Coronary artery (tissue), 2 donors: Measurements from ENCODE around the gene N4BP2L1.

Source experiments
- DNase-seq: peaks from one replicate; pipeline ENCODE4 v3.0.0-alpha.2; 2017; ENCODE audit warnings: low spot score
- H3K27ac ChIP-seq, 2 donors: fragments of 200-600 bp; sonication (generic); one replicate each; pipeline ENCODE4 v1.5.1; 2016 to 2019
- H3K4me3 ChIP-seq: fragments of 200-600 bp; sonication (generic); 2 replicates; pipeline ENCODE4 v1.5.1; 2016; ENCODE audit warnings: mild to moderate bottlenecking, moderate library complexity
- TF ChIP-seq, protein P1 (sequence below): fragments of 200-600 bp; sonication (generic); IDR thresholded peaks from one replicate; pipeline ENCODE4 v1.5.1; 2019; ENCODE audit warnings: antibody characterized with exemption

The N4BP2L1 gene

DNA sequence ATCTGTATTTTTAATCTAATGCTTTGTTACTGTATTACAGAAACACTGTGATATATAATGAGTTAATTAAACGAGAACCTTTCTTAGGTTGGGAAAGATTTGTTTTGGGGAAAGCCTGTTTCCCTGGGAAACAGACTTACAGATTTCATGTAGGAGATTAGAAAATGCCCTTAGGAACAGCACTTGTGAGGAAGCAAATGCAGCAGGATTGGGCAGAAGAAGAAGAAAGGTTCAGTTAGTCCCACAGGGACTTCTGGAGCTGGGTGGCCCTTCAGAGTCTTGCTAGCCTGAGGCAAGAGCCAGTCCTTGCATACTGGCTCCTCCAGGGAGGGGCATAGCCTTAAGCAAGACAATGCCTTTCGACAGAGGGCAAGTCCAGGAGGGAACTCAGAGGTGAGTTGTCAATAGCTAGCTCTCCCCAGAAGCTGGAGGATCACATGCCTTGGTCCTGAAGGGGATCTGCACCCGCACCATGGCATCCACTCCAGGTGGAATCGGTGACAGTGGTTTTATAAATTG, 36.8 kb downstream of the N4BP2L1 start:
- no peak for DNase-seq
- Histone ChIP-seq H3K27ac (no peak overlapping the region), H3K4me3 (no peak overlapping the region)
- TF ChIP-seq, protein P1, sequence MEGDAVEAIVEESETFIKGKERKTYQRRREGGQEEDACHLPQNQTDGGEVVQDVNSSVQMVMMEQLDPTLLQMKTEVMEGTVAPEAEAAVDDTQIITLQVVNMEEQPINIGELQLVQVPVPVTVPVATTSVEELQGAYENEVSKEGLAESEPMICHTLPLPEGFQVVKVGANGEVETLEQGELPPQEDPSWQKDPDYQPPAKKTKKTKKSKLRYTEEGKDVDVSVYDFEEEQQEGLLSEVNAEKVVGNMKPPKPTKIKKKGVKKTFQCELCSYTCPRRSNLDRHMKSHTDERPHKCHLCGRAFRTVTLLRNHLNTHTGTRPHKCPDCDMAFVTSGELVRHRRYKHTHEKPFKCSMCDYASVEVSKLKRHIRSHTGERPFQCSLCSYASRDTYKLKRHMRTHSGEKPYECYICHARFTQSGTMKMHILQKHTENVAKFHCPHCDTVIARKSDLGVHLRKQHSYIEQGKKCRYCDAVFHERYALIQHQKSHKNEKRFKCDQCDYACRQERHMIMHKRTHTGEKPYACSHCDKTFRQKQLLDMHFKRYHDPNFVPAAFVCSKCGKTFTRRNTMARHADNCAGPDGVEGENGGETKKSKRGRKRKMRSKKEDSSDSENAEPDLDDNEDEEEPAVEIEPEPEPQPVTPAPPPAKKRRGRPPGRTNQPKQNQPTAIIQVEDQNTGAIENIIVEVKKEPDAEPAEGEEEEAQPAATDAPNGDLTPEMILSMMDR, result no peak

DNA sequence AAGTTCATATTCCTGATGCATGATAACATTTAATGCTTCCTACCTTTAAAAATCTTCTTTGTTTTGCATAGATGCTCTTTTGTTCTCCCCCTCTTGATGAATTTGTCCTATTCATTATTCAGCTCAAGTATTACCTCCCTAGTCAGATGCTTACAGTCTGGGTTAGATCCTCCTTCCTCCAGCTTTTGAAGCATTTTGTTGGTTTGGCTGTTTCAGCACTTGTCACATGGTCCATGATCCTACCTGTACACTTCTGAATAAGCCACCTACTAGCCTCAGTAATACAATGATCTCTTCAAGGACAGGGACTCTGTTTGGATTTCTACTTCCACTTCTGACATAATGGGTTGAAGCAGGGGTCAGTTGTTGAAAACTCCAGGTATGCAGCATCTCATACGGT, 37.4 kb downstream of the N4BP2L1 start:
- TF ChIP-seq, protein P1, result no peak
- H3K27ac ChIP-seq, result no peak overlapping the region
- DNase-seq, result no peak
- H3K4me3 ChIP-seq, result no peak overlapping the region

DNA sequence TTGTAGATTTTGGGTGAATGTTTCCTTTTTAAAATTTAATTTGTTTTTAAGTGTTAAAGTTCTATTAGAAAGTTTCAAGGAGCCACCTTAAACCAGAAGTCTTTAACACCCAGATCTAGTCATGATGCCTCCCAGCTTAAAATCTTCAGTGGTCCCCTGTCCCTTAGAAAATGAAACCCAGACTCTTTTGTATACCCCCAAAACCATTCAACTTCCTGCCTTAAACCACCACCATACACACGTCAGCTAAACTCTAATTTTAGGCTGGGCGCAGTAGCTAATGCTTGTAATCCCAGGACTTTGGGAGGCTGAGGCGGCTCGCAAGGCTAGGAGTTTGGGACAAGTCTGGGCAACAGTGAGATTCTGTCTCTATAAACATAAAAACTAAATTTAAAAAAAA, 37.9 kb downstream of the N4BP2L1 start:
- Histone ChIP-seq H3K27ac (no peak overlapping the region), H3K4me3 (no peak overlapping the region)
- TF ChIP-seq, protein P1, result no peak
- no peak for DNase-seq

DNA sequence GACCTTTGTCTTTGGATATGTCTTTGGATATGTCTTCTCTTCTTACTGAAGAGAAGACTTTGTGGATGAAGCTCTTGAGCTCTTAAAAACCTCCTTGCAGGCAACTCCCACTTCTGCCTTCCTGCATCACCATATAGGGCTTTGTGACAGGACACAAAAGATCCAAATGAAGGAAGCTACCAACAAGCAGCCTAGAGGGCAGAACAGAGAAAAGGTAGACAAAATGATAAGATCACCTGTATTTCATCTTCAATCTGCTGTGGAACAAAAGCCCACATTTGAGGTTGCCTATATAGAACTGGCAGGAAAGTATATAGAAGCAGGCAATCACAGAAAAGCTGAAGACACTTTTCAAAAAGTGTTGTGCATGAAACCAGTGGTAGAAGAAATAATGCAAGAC, 42.5 kb downstream of the N4BP2L1 start:
- Histone ChIP-seq H3K27ac (no peak overlapping the region), H3K4me3 (no peak overlapping the region)
- TF ChIP-seq, protein P1, result no peak
- DNase-seq, result no peak

DNA sequence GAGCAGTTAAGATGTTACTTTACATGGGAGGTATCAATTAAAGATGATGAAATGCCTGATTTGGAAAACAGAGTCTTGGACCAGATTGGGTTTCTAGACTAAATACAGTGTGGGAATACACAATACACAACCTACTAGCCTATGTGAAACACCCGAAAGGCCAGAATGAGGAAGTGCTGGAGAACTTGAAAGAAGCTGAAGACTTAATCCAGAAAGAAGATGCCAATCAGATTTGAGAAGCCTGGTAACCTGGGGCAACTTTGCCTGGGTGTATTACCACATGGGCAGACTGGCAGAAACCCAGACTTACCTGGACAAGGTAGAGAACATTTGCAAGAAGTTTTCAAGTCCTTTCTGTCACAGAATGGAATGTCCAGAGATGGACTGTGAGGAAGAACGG, 43.2 kb downstream of the N4BP2L1 start:
- Histone ChIP-seq H3K4me3 (no peak overlapping the region), H3K27ac (no peak overlapping the region)
- DNase-seq, result no peak
- TF ChIP-seq, protein P1, result no peak

DNA sequence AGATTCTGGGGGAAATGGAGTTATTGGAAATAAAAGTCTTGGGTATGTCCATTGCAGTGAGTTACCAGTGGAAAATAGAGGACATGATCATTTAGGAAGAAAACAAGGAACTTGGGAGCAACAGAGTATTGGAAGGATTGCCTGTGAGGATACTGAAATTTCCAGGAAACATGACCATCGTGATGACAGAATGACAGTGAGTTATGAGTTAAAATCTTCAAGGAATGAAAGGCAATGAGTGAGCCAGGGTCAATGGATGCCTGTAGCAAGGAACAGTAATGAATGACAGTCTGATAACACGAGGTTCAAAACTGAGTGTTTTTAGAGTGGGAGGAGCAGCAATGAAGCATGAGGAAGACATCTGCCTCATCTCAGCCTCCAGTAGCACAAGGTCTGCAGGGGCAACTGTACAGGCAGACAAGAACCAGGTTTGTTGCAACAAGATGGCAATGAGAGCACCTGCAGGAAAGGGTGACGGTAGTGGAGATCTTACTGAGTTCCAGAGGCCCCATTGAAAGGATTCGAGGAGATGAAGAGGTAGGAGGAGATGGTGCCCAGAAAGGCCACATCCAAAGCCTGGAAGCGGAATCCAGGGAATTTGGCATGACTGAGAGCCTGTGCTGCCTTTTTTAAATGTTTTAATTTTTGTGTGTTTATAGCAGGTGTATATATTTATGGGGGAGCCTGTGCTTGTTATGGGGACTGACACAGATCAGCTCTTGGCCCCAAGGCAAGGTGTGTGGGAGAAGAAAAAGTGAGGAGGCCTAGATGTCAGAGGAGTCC, 43.9 kb downstream of the N4BP2L1 start:
- TF ChIP-seq, protein P1, result no peak
- no peak overlapping the region for H3K4me3 ChIP-seq
- no peak for DNase-seq
- no peak overlapping the region for H3K27ac ChIP-seq

DNA sequence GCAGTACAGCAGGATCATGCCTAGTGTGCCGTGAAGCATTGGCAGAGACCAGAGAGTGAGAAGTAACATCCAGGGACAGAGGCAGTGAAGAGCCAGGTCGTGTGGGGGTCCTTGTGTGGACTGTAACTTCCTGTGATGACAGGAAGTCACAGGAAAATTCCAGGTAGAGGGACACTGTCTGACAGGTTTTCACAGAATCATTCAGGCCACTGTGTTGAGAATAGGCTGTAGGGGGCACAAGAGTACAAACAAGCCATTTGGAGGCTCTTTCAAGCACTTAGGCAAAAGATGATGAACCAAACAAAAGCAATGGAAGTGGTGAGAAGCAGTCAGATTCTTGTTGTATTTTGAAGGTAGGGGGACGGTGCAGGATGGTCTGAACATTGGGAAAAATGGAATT, 46.4 kb downstream of the N4BP2L1 start:
- H3K27ac ChIP-seq, result no peak overlapping the region
- H3K4me3 ChIP-seq, result no peak overlapping the region
- TF ChIP-seq, protein P1, result peak; percentile 26
- no peak for DNase-seq
